GM18951 (cell line): Measurements from ENCODE around the gene IGSF21.
"Not testable (repeated sequence)": the region's sequence is repeated elsewhere in the genome, so short reads cannot be mapped to it uniquely, and the experiment has no call there.

Experiments
- POLR2A ChIP-seq: IDR thresholded peaks from 4 replicates; pipeline ENCODE4 v1.6.1; 2011; ENCODE audit warnings: mild to moderate bottlenecking; ENCODE audit not compliant: insufficient read length, insufficient read depth; ENCODE audit errors: extremely low read depth
- in situ Hi-C: fragments of 300-500 bp; cut with MboI; formaldehyde crosslinking; loops from one replicate; pipeline ENCODE4 v1.12.0; 2022; ENCODE audit warnings: low sequenced_read_pairs, mixed read lengths, inconsistent platforms; ENCODE audit not compliant: unreplicated experiment

Gene IGSF21

GRCh38 chr1:18147672-18148071 is 40.1 kb downstream of the IGSF21 start:
- TF ChIP-seq POLR2A: no peak
- in situ Hi-C loops: no loop called here

DNA sequence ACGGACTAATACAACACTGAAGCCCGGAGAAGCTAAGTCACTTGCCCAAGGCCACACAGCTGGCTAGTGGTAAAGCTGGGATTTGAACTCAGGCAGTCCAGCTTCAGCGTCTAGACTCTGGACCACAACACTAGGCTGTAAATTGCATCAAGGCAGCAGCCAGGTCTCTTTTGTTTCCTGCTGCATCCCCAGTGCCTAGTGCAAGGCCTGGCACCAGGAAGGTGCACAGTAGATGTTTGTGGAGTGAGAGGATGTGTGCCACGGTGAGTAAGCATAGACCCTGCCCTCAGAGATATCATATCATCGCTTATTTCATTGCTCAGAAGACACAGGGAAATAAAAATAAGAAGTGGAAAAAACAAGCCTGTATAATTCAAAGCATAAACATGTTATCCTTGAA is 40.9 kb downstream of the IGSF21 start:
- TF ChIP-seq POLR2A: no peak

GRCh38 chr1:18149027-18149641 is 41.5 kb downstream of the IGSF21 start:
- no peak for TF ChIP-seq POLR2A
- in situ Hi-C loops: no loop called here

More for the DNA sequence above, 40.9 kb downstream of the IGSF21 start:
- in situ Hi-C loops: no loop called here

- in situ Hi-C loops: no loop called here
Measured at GRCh38 chr1:18151436-18152122, 44.0 kb downstream of the IGSF21 start.

DNA sequence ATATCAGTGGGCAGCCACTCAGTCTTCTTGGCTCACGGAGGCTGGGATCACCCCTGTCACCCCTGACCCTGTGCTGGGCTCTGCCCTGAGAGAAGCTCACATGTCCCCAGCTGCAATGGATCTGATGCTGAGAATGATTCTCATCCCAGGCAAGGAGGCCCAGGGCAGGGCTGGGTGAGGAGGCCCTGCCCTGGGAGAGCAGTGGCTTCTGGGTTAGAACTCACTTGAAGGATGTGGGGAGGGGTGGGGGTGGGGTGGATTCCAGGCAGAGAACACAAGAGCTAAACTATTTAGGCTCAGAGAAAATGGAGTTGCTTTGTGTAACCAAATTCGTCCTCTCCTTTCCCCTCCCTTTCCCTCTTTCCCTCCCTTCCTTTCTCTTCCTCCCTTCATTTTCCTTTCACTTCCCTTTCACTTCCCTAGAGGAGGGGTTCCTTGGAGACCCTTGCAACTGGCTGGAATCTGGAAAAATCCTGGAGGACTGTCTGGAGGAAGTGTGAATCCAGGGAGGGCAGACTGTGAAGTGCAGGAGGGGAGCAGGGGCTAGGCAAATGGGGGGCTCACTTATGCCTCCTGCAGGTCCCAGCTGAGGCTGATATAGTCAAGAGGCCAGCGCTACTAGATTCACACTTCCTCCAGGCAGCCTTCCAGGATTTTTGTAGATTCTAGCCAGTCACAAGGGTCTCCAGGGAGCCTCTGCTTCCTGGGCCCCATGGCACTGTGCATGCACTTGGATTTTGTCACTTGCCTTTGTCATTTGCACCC is 47.0 kb downstream of the IGSF21 start:
- no peak for TF ChIP-seq POLR2A
- in situ Hi-C loops: no loop called here

More at GRCh38 chr1:18151436-18152122, 44.0 kb downstream of the IGSF21 start:
- no peak for TF ChIP-seq POLR2A

DNA sequence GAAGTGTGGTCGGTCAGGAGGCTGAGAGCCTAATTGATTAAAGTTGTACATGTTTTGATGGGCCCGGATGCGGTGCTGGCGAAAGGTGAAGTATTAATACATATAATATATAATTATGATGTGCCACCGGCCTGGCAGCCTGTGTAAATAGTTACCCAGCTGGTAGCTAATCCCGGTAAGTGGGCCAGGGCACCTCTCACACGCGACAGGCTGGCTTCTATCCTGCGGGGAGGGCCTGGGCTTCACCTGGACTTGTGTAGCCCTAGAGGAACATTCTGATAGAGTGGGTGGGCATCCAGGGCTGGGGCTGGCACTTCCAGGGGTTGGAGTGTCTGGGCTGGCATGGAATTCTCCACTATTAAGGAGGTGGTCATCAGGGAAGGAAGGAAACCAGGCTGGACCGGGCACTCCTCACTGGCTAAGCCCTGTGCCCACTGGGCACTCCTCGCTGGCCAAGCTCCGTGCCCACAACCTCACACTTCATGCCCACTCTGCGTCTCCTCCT is 48.3 kb downstream of the IGSF21 start:
- in situ Hi-C loops: no loop called here
- no peak for TF ChIP-seq POLR2A

GRCh38 chr1:18157352-18157751 is 49.8 kb downstream of the IGSF21 start:
- in situ Hi-C loops: no loop called here
- TF ChIP-seq POLR2A: no peak

- in situ Hi-C loops: no loop called here
- no peak for TF ChIP-seq POLR2A
Measured at GRCh38 chr1:18157968-18158367, 50.4 kb downstream of the IGSF21 start.

GRCh38 chr1:18158714-18159113 is 51.1 kb downstream of the IGSF21 start:
- TF ChIP-seq POLR2A: no peak
- in situ Hi-C loops: no loop called here

DNA sequence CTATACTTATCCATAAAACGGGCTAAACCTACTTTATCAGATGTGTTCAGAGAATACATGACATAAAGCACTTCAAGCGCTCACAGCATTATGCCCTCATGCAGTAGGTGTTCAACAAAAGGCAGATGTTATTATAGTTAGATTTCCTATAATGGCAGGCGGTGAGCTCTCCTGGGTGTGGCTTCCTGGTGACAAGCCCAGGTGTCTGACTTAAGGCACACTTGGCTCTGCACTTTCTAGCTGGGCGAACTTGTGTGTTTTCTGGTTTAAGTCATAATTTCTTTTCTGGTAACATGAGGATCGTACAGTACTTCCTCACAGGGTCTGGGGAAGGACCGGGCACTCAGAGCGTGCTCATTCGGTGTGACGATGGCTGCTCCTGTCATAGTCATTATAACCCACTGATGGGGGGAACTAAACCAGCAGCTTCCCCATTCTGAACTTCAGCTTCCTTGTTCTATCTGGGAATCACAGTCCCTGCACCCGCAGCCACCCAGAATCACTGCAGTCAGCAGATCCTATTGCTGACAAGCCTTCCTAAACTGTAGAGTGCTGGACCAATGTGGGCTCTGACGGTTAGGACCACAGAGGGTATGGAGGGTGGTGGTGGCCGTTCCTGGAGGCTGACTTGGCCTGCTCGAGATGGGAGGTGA is 52.8 kb downstream of the IGSF21 start:
- TF ChIP-seq POLR2A: no peak
- in situ Hi-C loops: no loop called here

- in situ Hi-C loops: no loop called here
- TF ChIP-seq POLR2A: no peak
Measured at GRCh38 chr1:18161690-18162089, 54.1 kb downstream of the IGSF21 start.

- in situ Hi-C loops: not testable (repeated sequence)
Measured at GRCh38 chr1:18165640-18166039, 58.0 kb downstream of the IGSF21 start.

DNA sequence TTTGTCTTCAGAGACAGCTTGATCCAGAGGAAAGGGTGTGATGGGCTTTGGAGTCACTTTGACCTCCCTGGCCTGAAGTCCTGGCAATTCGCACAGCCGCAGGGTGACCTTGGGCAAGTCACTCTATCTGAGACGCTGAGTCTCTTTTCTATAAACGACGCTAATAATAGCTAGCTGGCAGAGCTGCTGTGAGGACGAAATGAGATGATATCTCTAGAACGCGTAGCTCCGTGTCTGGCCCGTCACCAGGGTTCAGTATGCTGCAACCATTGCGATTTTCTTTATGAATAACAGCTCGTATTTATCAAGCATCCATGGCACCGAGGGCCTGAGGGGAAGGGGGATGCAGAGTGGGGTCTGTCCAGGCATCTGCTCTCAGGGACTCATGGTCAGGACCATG is 58.7 kb downstream of the IGSF21 start:
- no peak for TF ChIP-seq POLR2A
- in situ Hi-C loops: no loop called here

- TF ChIP-seq POLR2A: no peak
- in situ Hi-C loops: no loop called here
Measured at GRCh38 chr1:18166929-18167328, 59.3 kb downstream of the IGSF21 start.

- in situ Hi-C loops: no loop called here
- no peak for TF ChIP-seq POLR2A
Measured at GRCh38 chr1:18170444-18170843, 62.8 kb downstream of the IGSF21 start.
